GM12878 (cell line): ENCODE measurements around the gene C5. TPM values are rescaled to one million over a fixed set of nuclear protein-coding genes. Genes with fewer than 3 reads are reported as not detected.
A peak's percentile ranks its signal among the peaks of the same experiment; 100 is the strongest.

Experiments
- CEBPB ChIP-seq, 2 experiments: fragments of 150-350 bp in 1 of 2; IDR thresholded peaks; 2 replicates each; pipeline ENCODE4 v1.6.1; 2012 to 2014; ENCODE audit warnings: low read depth in 2 of 2, low read length in 2 of 2, borderline replicate concordance in 1 of 2, inconsistent platforms in 1 of 2
- CUX1 ChIP-seq: IDR thresholded peaks from 2 replicates; pipeline ENCODE4 v1.6.1; 2012; ENCODE audit warnings: improper control_type of control experiment, low read depth, low read length; ENCODE audit not compliant: insufficient replicate concordance
- EED ChIP-seq: sonication (generic); IDR thresholded peaks from 2 replicates; pipeline ENCODE4 v1.6.1; 2016; ENCODE audit warnings: antibody characterized with exemption, low read depth
- HDGF ChIP-seq: fragments of 450-650 bp; IDR thresholded peaks from 2 replicates; pipeline ENCODE4 v1.6.1; 2016; ENCODE audit warnings: antibody characterized with exemption
- IKZF1 ChIP-seq: fragments of 450-650 bp; conservative IDR thresholded peaks from 2 replicates; pipeline ENCODE4 v1.6.1; 2017; ENCODE audit warnings: antibody characterized with exemption, mild to moderate bottlenecking
- IKZF2 ChIP-seq, 2 experiments: fragments of 450-650 bp; IDR thresholded peaks; 2 replicates each; pipeline ENCODE4 v1.6.1; 2017; ENCODE audit warnings: mild to moderate bottlenecking in 2 of 2, moderate library complexity in 2 of 2
- JUNB ChIP-seq: IDR thresholded peaks from 2 replicates; pipeline ENCODE4 v1.6.1; 2016; ENCODE audit warnings: antibody characterized with exemption, mild to moderate bottlenecking
- LARP7 ChIP-seq: fragments of 450-650 bp; IDR thresholded peaks from 2 replicates; pipeline ENCODE4 v1.6.1; 2017; ENCODE audit warnings: mild to moderate bottlenecking
- NFIC ChIP-seq: IDR thresholded peaks from 2 replicates; pipeline ENCODE4 v1.6.1; 2012; ENCODE audit warnings: low read depth, mild to moderate bottlenecking, inconsistent platforms, low read length, moderate library complexity
- NKRF ChIP-seq: fragments of 450-650 bp; conservative IDR thresholded peaks from 2 replicates; pipeline ENCODE4 v1.6.1; 2017; ENCODE audit warnings: mild to moderate bottlenecking, moderate library complexity
- NR2C2 ChIP-seq: IDR thresholded peaks from 2 replicates; pipeline ENCODE4 v1.6.1; 2011; ENCODE audit warnings: borderline replicate concordance, low read depth; ENCODE audit not compliant: control insufficient read depth, insufficient read length
- NR2F1 ChIP-seq: fragments of 450-650 bp; conservative IDR thresholded peaks from 2 replicates; pipeline ENCODE4 v1.6.1; 2017; ENCODE audit warnings: mild to moderate bottlenecking
- RB1 ChIP-seq: fragments of 450-650 bp; formaldehyde crosslinking; IDR thresholded peaks from 2 replicates; pipeline ENCODE4 v1.6.1; 2017; ENCODE audit warnings: mild to moderate bottlenecking, borderline replicate concordance
- RELA ChIP-seq: fragments of 450-650 bp; IDR thresholded peaks from 2 replicates; pipeline ENCODE4 v1.8.0; 2014; ENCODE audit warnings: borderline replicate concordance; ENCODE audit not compliant: partially characterized antibody
- RUNX3 ChIP-seq: IDR thresholded peaks from 2 replicates; pipeline ENCODE4 v1.6.1; 2012; ENCODE audit warnings: low read length, inconsistent platforms
- SUPT20H ChIP-seq: IDR thresholded peaks from 2 replicates; pipeline ENCODE4 v1.6.1; 2011; ENCODE audit warnings: low read depth, mild to moderate bottlenecking, low read length, moderate library complexity, borderline replicate concordance; ENCODE audit not compliant: control insufficient read depth
- ZBTB40 ChIP-seq: fragments of 450-650 bp; IDR thresholded peaks from 2 replicates; pipeline ENCODE4 v1.6.1; 2016; ENCODE audit warnings: mild to moderate bottlenecking, moderate library complexity, borderline replicate concordance
- ZNF384 ChIP-seq: IDR thresholded peaks from 2 replicates; pipeline ENCODE4 v1.6.1; 2012; ENCODE audit warnings: low read depth, mild to moderate bottlenecking, low read length, improper control_type of control experiment, borderline replicate concordance
- ZNF622 ChIP-seq: fragments of 450-650 bp; IDR thresholded peaks from 2 replicates; pipeline ENCODE4 v1.6.1; 2017; ENCODE audit warnings: mild to moderate bottlenecking, inconsistent platforms
- polyA plus RNA-seq, 11 experiments: library from polyadenylated mRNA; depleted of rRNA in 4 of 11; unstranded in 6 of 11; stranded (reverse) in 5 of 11; fragments of >200 nt; fragmentation: Nextera tagmentation in 4 of 11; fragmentation: Illumina TruSeq in 1 of 11; extraction: Ambion mirVana in 4 of 11; extraction: Trizol in 1 of 11; gene quantifications; 1 replicate in 1 of 11; 2 replicates in 10 of 11; pipeline versions ENCODE4 v1.2.1 to v1.2.3, GENCODE V29; 2011 to 2016; ENCODE audit warnings: inconsistent platforms in 2 of 11, missing spikeins in 2 of 11, low read depth in 1 of 11
- total RNA-seq, 4 experiments: library from RNA; depleted of rRNA in 3 of 4; stranded (reverse); fragments of >200 nt in 3 of 4; fragmentation: Illumina TruSeq in 1 of 4; extraction: Trizol in 1 of 4; gene quantifications; 2 replicates each; pipeline versions ENCODE4 v1.2.1 to v1.2.3, GENCODE V29; 2013 to 2021

C5 gene
- total and polyA plus RNA-seq, 10 of the 15 experiments (the other 5 are each of a cell fraction or from before 2014, with no cell fraction given), result 0.39 to 2.2 (median 1.2) TPM

- TF ChIP-seq IKZF2 (IDR thresholded peaks at IDR 0.05), result peak; percentile 80
- no peak for TF ChIP-seq ZNF384
- peak; percentile 67; the same call in 1 of the 2 replicates for TF ChIP-seq EED
- TF ChIP-seq SUPT20H, result no peak
- TF ChIP-seq RUNX3, result no peak
- no peak for TF ChIP-seq RB1
- TF ChIP-seq NR2C2, result no peak
- TF ChIP-seq ZBTB40, result no peak
- TF ChIP-seq ZNF622, result no peak
- TF ChIP-seq JUNB, result 0 out of 2 replicates have a peak, but pooled peaks have one; percentile 26
- peak; percentile 10; the same call in 1 of the 2 replicates for TF ChIP-seq LARP7
- TF ChIP-seq CEBPB (IDR thresholded peaks at IDR 0.05; ENCODE audit: borderline replicate concordance in 1 of 2, low read depth in 2 of 2, low read length in 2 of 2), result no peak
- TF ChIP-seq CUX1, result no peak
- no peak for TF ChIP-seq RELA
- 0 out of 2 replicates have a peak, but pooled peaks have one; percentile 10 for TF ChIP-seq NKRF
- peak; percentile 66; the same call in 1 of the 2 replicates for TF ChIP-seq NR2F1
- no peak for TF ChIP-seq HDGF
- peak; percentile 90 for TF ChIP-seq IKZF1
- TF ChIP-seq NFIC, result no peak
These were observed 123.6 kb downstream of the C5 start, which contains the start of gene TRAF1 (continued) for GRCh38 chr9:120926397-120926928.
